Measurements from ENCODE around the gene TOB1.

DNA sequence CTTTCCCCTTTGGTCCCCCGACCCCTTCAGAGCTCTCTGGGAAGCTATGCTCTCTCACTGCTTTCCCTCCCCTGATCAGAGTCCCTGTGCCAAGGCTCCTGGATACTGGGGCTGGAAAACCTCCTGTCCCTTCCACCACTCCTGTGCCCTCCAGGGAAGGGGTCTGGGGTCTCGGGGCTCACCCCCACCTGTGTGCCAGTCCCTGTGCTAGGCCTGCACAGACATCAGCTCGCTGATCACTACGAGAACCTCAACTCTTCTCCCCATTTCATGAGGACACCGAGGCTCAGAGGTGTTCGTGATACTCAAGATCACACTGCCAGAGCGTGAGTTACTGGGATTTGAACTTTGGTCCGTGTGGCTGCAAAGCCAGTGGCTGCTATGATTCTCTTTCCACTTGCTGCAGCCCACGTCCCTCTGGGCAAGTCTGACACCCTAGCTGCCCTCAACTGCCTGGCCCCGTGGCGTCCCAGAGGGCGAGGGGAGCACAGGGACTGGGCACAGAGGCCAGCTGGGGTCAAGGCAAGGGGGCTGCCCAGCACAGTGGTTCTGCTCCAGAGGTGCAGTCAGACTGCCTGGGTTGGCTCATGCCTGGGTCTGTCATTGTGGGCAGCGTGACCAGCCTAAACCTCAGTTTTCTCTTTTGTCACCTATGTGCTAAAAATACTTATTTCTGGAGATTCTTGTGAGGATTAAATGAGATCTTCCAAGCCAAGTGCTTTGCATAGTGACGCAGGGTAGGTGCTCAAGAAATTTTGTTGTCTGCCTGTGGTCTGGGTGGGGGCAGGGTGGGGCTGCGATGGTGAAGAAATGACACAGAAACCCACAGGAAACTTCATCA, 43.8 kb upstream of the TOB1 start:
- TF ChIP-seq, protein P1, sequence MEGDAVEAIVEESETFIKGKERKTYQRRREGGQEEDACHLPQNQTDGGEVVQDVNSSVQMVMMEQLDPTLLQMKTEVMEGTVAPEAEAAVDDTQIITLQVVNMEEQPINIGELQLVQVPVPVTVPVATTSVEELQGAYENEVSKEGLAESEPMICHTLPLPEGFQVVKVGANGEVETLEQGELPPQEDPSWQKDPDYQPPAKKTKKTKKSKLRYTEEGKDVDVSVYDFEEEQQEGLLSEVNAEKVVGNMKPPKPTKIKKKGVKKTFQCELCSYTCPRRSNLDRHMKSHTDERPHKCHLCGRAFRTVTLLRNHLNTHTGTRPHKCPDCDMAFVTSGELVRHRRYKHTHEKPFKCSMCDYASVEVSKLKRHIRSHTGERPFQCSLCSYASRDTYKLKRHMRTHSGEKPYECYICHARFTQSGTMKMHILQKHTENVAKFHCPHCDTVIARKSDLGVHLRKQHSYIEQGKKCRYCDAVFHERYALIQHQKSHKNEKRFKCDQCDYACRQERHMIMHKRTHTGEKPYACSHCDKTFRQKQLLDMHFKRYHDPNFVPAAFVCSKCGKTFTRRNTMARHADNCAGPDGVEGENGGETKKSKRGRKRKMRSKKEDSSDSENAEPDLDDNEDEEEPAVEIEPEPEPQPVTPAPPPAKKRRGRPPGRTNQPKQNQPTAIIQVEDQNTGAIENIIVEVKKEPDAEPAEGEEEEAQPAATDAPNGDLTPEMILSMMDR (conservative IDR thresholded peaks at IDR 0.05; ENCODE audit: low read length) = no peak
- no peak for TF ChIP-seq EZH2phosphoT487 (IDR thresholded peaks at IDR 0.05; ENCODE audit: borderline replicate concordance, low read depth, low read length)
